Measurements from ENCODE around the gene SUN1.
"Not testable (repeated sequence)": the region's sequence is repeated elsewhere in the genome, so short reads cannot be mapped to it uniquely, and the experiment has no call there.

Gene SUN1

DNA sequence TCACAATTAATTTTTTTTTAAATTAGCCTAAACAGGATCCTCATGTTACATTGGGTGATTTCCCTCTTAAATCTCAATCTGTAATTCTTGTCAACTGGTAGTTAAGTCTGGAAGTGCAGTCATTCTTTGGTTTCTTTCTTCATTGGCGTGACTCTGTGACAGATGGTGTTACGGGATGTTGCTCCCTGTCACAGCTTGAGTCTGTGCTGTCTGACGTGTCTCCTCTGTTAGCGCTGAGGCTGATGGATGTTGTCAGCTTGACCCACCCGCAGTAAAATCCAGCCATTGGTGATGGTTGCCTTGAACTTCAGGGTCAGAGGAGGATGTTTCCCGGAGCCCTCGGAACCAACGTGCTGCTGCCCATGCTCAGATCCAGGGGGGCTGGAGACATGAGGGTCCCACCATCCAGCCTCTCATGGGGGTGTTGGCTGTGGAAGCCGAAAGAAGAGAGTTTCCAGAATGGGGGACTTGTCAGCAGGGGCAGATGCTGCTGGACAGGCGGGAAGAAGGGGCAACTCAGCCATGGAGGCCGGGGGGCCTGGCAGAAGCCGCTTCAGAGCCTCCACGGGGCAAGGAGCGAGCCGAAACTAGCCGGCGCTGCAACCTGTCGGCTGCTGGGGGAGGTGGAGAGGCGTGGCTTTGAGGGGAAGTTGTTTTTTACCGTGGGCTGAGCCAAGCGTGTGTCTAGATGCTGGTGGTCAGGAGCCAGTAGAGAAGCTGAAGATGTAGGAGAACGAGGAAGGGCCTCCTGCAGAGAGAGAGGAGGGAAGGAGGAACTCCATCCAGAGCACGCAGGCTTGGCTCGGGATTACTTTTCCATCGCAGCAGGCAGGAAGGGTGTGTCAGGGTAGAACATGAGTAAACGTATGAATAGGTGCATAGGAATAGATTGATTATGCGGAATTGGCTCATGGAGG lies 3.5 kb downstream of the SUN1 start:
- no peak for DNase-seq

GRCh38 chr7:836429-836828 lies 4.2 kb downstream of the SUN1 start:
- DNase-seq = no peak

GRCh38 chr7:837001-837400 lies 4.7 kb downstream of the SUN1 start:
- DNase-seq = no peak

GRCh38 chr7:840001-840600 lies 7.8 kb downstream of the SUN1 start:
- no peak for DNase-seq

DNA sequence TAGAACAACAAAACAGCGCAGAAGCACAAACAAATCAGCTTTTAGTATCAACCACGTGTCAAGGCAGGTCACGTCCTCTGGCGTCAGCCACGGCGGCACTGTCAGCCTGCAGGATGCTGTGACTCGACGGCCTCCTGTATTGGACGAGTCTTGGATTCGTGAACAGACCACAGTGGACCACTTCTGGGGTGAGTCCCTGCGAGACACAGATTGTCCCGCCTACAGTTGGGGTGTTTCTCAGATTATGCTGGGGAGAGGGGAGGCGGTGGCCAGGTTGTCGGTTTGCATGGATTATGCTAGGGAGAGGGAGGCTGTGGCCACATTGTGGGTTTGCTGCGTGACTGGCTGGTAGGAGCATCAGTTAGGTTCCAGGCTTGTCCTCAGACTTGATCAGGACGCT lies 9.7 kb downstream of the SUN1 start:
- no peak for DNase-seq

GRCh38 chr7:842431-843031 lies 10.3 kb downstream of the SUN1 start:
- DNase-seq = no peak

DNA sequence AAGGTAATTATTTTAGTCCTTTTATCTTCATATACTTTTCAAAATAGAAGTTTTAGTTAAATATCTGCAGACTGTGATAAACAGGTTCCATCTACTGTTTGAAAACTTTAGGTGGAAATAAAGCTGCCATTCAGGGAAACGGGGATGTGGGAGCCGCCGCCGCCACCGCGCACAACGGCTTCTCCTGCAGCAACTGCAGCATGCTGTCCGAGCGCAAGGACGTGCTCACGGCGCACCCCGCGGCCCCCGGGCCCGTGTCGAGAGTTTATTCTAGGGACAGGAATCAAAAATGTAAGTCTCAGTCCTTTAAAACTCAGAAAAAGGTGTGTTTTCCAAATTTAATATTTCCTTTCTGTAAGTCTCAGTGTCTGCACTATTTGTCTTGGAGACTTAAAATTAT lies 11.0 kb downstream of the SUN1 start:
- DNase-seq = no peak

GRCh38 chr7:844043-844442 lies 11.8 kb downstream of the SUN1 start:
- DNase-seq = no peak

DNA sequence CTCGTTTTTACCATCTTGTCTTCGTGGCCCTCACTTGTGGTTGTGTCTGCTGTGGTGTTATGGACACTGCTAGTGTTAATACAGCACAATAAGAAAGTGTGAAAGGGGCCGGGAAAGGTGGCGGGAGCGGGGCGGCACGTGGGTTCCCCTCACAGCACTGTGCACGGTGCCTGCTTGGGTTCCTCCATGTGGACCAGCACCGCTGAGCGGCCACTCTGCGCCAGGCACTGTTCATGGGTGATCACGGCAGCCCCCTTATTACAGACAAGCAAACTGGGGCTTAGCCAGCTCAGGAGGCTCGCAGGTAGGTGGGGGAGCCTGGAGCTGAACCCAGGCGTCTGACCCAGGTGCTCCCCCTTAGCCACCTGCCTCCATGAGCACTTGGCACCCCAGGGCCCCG lies 12.2 kb downstream of the SUN1 start:
- DNase-seq = no peak

- no peak for DNase-seq
Measured at GRCh38 chr7:845091-845490, 12.8 kb downstream of the SUN1 start.

- no peak for DNase-seq
Measured at GRCh38 chr7:845731-846130, 13.5 kb downstream of the SUN1 start.

DNA sequence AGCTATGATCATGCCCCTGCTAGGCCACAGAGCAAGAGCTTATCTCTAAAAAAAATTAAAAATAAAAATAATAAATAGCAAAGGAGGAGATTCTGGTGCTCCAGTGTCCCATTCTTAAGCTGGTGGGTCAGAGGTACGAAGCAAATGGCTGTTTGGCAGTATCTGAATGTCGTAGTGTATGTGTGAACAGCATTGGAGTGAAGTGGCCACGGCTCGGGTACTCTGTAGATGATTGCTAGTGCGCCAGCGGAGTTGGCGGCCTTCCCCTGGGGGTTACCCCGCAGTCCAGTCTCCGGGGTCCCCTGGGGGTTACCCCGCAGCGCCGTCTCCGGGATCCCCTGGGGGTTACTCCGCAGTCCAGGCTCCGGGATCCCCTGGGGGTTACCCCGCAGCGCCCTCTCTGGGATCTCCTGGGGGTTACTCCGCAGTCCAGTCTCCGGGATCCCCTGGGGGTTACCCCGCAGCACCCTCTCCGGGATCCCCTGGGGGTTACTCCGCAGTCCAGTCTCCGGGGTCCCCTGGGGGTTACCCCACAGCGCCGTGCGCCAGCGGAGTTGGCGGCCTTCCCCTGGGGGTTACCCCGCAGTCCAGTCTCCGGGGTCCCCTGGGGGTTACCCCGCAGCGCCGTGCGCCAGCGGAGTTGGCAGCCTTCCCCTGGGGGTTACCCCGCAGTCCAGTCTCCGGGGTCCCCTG lies 14.8 kb downstream of the SUN1 start:
- not testable (repeated sequence) for DNase-seq

- DNase-seq = not testable (repeated sequence)
Measured at GRCh38 chr7:847728-848127, 15.5 kb downstream of the SUN1 start.

DNA sequence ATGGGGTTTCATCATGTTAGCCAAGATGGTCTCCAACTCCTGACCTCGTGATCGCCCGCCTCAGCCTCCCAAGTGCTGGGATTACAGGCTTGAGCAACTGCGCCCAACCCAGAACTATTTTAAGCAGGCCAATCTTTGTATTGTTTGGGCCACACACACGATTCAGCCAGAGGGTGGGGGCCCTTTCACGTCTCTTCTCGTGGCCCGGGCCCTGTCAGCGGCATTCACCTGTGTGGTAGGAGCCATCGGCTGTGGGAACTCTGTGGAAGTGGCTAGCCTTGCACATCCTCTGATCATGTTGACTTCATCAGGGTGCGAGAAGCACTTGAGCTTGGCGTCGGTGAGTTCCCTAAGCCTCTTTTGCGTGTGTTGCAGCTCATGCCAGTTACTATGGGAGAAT lies 16.9 kb downstream of the SUN1 start:
- DNase-seq = no peak

GRCh38 chr7:849781-850180 lies 17.5 kb downstream of the SUN1 start:
- no peak for DNase-seq

- DNase-seq = no peak
Measured at GRCh38 chr7:851204-851603, 18.9 kb downstream of the SUN1 start.

GRCh38 chr7:853366-854117 lies 21.3 kb downstream of the SUN1 start:
- DNase-seq = no peak

GRCh38 chr7:854118-854775 lies 22.0 kb downstream of the SUN1 start:
- no peak for DNase-seq

GRCh38 chr7:855686-856369 lies 23.6 kb downstream of the SUN1 start:
- no peak for DNase-seq

DNA sequence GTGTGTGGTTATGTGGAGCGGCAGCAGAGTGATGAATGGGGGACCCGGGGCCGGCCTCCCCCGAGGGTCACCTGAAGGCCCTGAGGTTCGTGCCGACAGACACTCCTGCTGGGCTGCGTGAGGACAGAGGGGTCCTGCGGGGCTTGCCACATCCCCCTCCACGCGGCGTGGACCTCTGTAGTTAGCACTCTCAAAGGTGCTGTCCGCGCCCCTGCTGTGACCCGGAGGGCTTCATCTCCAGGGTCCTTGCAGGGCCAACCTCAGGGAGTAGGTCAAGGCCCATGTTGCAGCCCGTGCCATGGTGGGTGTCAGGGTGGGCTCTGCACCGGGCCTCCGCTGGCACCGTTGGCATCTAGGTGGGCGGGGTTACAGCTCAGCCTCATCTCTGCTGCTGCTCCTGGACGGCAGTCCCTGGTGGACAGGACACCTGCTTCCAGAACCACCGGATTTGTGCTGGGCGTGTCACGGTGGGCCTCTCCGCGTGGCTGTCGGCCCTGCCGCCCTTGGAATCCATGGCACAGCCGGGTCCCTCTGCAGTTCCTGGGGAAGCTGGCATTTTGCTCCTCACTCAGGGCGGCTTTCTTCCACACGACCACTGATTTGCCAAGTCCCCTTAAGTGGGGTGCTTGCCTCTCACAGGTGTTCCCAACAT lies 24.3 kb downstream of the SUN1 start:
- no peak for DNase-seq

DNA sequence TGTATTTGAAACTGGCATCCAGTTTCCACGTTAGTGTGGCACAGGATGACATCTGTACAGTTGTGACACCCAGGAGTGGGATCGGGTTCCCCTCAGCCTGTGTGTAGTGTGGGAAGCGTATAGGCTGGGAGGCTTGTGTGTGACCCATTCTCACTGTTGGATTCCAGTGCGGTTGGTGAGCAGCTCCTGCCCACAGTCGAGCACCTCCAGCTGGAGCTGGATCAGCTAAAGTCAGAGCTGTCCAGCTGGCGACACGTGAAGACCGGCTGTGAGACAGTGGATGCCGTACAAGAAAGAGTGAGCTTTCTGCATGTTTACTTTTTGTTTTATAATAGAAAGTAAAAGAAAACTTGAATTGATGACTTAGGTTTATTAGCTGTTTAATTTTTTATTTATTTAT lies 25.4 kb downstream of the SUN1 start:
- DNase-seq = no peak

Data from NCI-H748 treated with DMSO at 0.1 percent for 48 hours (cell line).